BE2C (cell line): ENCODE data around the gene HLA-E.

ENCODE experiments used
- DNase-seq: peaks from one replicate; pipeline ENCODE4 v3.0.0-alpha.2; 2020
- H3K27me3 ChIP-seq: fragments of 250-450 bp; sonication (Bioruptor Pico); 2 replicates; pipeline ENCODE4 v1.5.1; 2020; ENCODE audit warnings: mild to moderate bottlenecking
- H3K36me3 ChIP-seq: fragments of 250-450 bp; sonication (Bioruptor Pico); 2 replicates; pipeline ENCODE4 v1.5.1; 2020; ENCODE audit warnings: mild to moderate bottlenecking
- H3K4me1 ChIP-seq: fragments of 250-450 bp; sonication (Bioruptor Pico); 2 replicates; pipeline ENCODE4 v1.5.1; 2020
- H3K4me3 ChIP-seq: 2 replicates; pipeline ENCODE4 v1.5.1; 2011; ENCODE audit warnings: low read depth, low read length
- H3K9me3 ChIP-seq: fragments of 250-450 bp; sonication (Bioruptor Pico); 2 replicates; pipeline ENCODE4 v1.5.1; 2020
- CTCF ChIP-seq: IDR thresholded peaks from 2 replicates; pipeline ENCODE4 v1.5.1; 2012; ENCODE audit warnings: mild to moderate bottlenecking, low read depth, low read length

HLA-E gene

GRCh38 chr6:30447237-30447636 is 42.1 kb upstream of the HLA-E start:
- H3K9me3 ChIP-seq = no peaks in the 10 kb centered on the region
- H3K4me3 ChIP-seq = no peak overlapping the region
- H3K36me3 ChIP-seq = no peaks in the 10 kb centered on the region
- H3K4me1 ChIP-seq = no peaks in the 10 kb centered on the region
- TF ChIP-seq CTCF = peak; percentile 47
- peaks cover 86% of the 10 kb centered on the region for H3K27me3 ChIP-seq
- peak; percentile 47 for DNase-seq

- no peak for TF ChIP-seq CTCF
- Histone ChIP-seq H3K36me3 (no peaks in the 10 kb centered on the region), H3K9me3 (no peaks in the 10 kb centered on the region), H3K4me1 (no peaks in the 10 kb centered on the region), H3K4me3 (no peak overlapping the region), H3K27me3 (peaks cover 86% of the 10 kb centered on the region)
- no peak for DNase-seq
These were observed 38.8 kb upstream of the HLA-E start for GRCh38 chr6:30450548-30450908.

- Histone ChIP-seq H3K36me3 (no peaks in the 10 kb centered on the region), H3K4me1 (no peaks in the 10 kb centered on the region), H3K9me3 (no peaks in the 10 kb centered on the region), H3K27me3 (peaks cover 86% of the 10 kb centered on the region), H3K4me3 (no peak overlapping the region)
- no peak for DNase-seq
- no peak for TF ChIP-seq CTCF
These were observed 38.1 kb upstream of the HLA-E start for GRCh38 chr6:30450909-30451841.

- no peak for DNase-seq
- Histone ChIP-seq H3K27me3 (peaks cover 83% of the 10 kb centered on the region), H3K4me3 (no peak overlapping the region), H3K36me3 (no peaks in the 10 kb centered on the region), H3K9me3 (no peaks in the 10 kb centered on the region), H3K4me1 (no peaks in the 10 kb centered on the region)
- TF ChIP-seq CTCF = no peak
These were observed 36.4 kb upstream of the HLA-E start for GRCh38 chr6:30452736-30453507.

- peak; percentile 81 for TF ChIP-seq CTCF
- Histone ChIP-seq H3K36me3 (no peaks in the 10 kb centered on the region), H3K4me3 (no peak overlapping the region), H3K4me1 (no peaks in the 10 kb centered on the region), H3K27me3 (peaks cover 83% of the 10 kb centered on the region), H3K9me3 (no peaks in the 10 kb centered on the region)
- DNase-seq = peak; percentile 94
These were observed 35.7 kb upstream of the HLA-E start for GRCh38 chr6:30453508-30454116.
